ENCODE measurements around the gene TRPC6.

DNA sequence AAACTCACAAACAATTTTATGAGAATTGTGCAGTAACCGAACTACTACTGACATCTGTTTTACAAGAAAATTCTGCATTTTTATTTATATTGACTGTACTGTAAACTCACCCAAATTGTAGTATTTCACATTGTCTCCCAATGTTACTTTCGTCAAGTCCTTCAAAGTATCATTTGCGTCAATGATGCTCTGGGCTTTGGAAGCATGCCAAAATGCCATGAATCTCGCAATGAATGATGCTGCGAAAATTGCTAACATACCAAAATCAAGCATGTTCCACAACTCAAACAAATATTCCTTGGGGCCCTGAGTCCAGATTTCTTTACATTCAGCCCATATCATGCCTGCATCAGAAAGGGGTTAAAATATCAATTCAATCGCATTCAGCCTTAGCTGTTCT lies 107.6 kb downstream of the TRPC6 start:
- TF ChIP-seq EP300 (IDR thresholded peaks at IDR 0.05) (no peak), CTCF (IDR thresholded peaks at IDR 0.05) (no peak), POLR2A (IDR thresholded peaks at IDR 0.05; ENCODE audit: low read depth) (no peak)

Measured in esophagus muscularis mucosa (tissue), 4 donors.